ENCODE measurements around the gene PTPRN2.
"Not testable (repeated sequence)": the region's sequence is repeated elsewhere in the genome, so short reads cannot be mapped to it uniquely, and the experiment has no call there.

The PTPRN2 gene

GRCh38 chr7:158244873-158245723, 342.5 kb downstream of the PTPRN2 start:
- no peak for DNase-seq

DNA sequence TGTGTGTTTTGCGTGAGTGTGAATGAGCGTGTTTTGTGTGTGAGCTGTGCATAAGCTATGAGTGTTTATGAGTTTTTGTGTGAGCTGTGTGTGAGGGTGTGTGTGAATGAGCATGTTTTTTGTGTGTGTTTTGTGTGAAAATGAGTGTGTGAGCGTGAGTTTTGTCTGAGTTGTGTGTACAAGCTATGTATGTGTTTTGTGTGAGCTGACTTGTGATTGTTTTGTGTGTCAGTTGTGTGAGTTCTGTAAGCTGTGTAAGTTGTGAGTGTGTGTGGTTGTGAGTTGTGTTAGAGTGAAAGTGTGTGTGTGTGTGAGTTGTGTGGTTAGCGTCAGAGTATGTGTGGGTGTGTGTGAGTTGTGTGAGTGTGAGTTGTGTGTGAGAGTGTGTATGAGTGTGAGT, 343.2 kb downstream of the PTPRN2 start:
- no peak for DNase-seq

GRCh38 chr7:158241919-158242318, 345.7 kb downstream of the PTPRN2 start:
- no peak for DNase-seq

- no peak for DNase-seq
These were observed 346.8 kb downstream of the PTPRN2 start for GRCh38 chr7:158240801-158241200.

GRCh38 chr7:158239290-158239981, 348.2 kb downstream of the PTPRN2 start:
- DNase-seq: no peak

GRCh38 chr7:158238616-158239289, 348.9 kb downstream of the PTPRN2 start:
- no peak for DNase-seq

GRCh38 chr7:158237672-158238335, 349.8 kb downstream of the PTPRN2 start:
- no peak for DNase-seq

DNA sequence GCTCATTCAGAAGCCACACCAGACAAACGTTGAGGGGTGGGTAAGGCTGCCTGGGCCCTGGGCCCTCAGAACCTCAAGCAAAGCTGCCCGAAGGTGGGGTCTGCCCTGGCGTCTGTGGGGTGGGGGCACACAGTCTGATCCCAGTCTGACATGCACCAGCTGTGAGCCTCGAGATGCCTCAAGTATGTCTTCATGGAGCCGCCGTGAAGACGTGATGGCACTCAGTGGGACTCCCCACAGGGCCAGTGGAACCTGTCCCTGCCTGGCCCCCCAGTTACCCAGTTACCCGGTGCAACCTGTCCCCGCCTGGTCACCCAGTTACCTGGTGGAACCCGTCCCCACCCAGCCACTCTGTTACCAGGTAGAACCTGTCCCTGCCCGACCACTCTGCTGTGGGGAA, 351.2 kb downstream of the PTPRN2 start:
- DNase-seq: no peak

- no peak for DNase-seq
These were observed 351.8 kb downstream of the PTPRN2 start for GRCh38 chr7:158235862-158236261.

DNA sequence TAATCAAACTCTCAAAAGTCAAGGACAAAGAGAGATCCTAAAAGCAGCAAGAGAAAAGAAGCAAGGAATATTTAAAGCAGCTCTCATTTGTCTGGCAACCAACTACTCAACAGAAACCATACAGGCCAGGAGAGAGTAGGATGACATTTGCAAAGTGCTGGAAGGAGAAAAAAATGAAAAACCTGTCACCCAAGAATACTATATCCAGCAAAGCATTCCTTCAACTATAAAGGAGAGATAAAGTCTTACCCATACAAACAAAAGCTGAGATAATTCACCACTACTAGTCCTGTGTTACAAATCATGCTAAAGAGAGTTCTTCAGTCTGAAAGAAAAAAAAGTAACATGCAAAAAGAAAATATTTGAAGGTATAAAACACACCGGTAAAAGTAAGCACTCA, 357.7 kb downstream of the PTPRN2 start:
- DNase-seq: no peak

- DNase-seq: no peak
These were observed 358.6 kb downstream of the PTPRN2 start for GRCh38 chr7:158228986-158229385.

- DNase-seq: no peak
These were observed 359.5 kb downstream of the PTPRN2 start for GRCh38 chr7:158228131-158228530.

GRCh38 chr7:158227258-158227984, 360.2 kb downstream of the PTPRN2 start:
- no peak for DNase-seq

- no peak for DNase-seq
These were observed 371.4 kb downstream of the PTPRN2 start for GRCh38 chr7:158216198-158216597.

DNA sequence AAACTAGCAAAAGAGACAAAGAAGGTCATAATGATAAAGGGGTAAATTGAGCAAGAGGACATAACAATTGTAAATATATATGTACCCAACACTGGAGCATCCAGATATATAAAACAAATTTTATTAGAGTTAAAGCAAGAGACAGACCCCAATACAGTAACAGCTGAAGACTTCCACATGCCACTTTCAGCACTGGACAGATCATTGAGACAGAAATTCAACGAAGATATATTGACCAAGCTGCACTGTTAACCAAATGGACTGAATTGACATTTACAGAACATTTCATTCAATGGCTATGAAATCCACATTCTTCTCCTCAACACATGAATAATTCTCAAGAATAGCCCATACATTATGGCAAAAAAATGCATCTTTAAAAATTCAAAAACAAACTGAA, 378.2 kb downstream of the PTPRN2 start:
- no peak for DNase-seq

DNA sequence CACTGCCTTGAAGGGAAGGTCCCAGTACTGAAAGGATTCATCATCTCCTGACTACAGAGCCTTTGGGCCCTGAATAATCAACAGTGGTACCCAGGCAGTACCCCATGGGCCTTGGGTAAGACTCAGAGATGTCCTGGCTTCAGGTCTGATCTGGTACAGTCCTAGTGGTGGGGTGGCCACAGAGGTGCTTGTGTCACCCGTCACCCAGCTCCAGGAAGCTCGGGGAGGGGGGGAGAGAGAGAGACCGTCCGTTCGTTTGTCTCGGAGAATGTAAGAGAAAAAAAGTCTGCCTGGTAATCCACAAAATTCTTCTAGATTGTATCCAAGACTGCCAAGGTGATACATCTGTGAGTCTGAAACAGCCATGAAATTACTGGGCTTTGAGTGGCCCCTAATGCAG, 381.3 kb downstream of the PTPRN2 start:
- DNase-seq: no peak

DNA sequence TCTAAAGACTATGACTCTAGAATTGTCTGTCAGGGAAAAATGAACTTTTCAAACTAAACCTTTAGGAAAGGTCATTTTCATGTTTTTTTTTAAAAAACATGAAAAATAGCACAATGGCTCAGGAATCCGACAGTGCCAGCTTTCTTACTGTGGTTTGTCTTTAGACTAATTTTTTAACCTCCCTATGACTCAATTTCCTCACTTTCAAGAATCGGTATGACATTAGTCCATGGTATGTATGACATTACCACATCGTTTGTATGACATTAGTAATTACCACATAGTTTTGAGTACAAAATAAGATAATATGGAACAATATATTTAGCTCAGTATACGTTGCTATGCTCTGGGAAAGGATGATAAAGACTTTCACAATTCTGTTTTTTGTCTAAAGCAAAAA, 383.2 kb downstream of the PTPRN2 start:
- no peak for DNase-seq

- DNase-seq: not testable (repeated sequence)
These were observed 383.7 kb downstream of the PTPRN2 start for GRCh38 chr7:158203948-158204347.

- no peak for DNase-seq
These were observed 393.2 kb downstream of the PTPRN2 start for GRCh38 chr7:158194365-158194900.

DNA sequence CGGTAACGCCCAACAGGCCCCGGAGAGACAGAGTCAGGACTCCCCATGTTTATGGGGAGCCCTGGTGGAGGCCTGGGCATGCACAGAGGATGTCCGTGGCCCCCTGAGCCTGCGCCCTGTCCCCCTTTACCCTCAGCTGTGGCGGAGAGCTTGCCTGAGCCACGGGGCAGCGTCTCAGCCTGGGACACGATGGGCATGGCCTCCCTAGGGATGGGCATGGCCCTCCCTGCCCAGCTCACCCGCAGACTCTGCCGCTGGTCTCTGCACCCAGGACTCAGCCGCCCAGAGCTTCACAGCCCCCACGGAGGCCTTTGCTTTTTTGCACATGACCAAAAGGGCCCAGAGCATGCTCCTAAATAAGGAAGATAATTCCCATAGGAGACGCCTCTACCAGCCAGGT, 394.2 kb downstream of the PTPRN2 start:
- DNase-seq: no peak

GRCh38 chr7:158192956-158193355, 394.7 kb downstream of the PTPRN2 start:
- no peak for DNase-seq

GRCh38 chr7:158192184-158192835, 395.3 kb downstream of the PTPRN2 start:
- DNase-seq: no peak

Measured in Kasumi-1 (cell line).